Measurements from ENCODE around the gene GRB2.

DNA sequence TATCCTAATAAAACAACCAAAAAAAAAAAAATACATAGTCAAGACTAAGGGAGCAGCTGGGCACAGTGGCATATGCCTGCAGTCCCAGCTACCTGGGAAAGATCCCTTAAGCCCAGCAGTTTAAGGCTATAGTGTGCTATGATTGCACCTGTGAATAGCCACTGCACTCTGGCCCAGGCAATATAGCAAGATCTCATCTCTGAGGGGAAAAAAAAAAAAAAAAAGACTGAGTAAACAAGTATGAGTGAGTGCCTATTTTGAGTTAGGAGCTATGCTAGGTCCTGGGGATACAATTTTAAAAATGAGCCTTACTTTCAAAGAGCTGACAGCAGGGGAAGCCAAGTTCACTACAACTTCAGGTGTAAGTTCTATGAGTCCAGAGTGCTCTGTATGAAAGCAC is 55.4 kb downstream of the GRB2 start:
- TF ChIP-seq, protein P1, sequence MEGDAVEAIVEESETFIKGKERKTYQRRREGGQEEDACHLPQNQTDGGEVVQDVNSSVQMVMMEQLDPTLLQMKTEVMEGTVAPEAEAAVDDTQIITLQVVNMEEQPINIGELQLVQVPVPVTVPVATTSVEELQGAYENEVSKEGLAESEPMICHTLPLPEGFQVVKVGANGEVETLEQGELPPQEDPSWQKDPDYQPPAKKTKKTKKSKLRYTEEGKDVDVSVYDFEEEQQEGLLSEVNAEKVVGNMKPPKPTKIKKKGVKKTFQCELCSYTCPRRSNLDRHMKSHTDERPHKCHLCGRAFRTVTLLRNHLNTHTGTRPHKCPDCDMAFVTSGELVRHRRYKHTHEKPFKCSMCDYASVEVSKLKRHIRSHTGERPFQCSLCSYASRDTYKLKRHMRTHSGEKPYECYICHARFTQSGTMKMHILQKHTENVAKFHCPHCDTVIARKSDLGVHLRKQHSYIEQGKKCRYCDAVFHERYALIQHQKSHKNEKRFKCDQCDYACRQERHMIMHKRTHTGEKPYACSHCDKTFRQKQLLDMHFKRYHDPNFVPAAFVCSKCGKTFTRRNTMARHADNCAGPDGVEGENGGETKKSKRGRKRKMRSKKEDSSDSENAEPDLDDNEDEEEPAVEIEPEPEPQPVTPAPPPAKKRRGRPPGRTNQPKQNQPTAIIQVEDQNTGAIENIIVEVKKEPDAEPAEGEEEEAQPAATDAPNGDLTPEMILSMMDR (conservative IDR thresholded peaks at IDR 0.05 in 1 of 2, IDR thresholded peaks at IDR 0.05 in 1 of 2; ENCODE audit: extremely low read depth in 1 of 2, insufficient read depth in 1 of 2, low read depth in 1 of 2, low read length in 2 of 2) = no peak
- no peak for TF ChIP-seq EZH2 (IDR thresholded peaks at IDR 0.05; ENCODE audit: borderline replicate concordance, low read length)
